GM10266 (cell line): Measurements from ENCODE around the gene LRRC8B.

Experiments
- DNase-seq: peaks from one replicate; pipeline ENCODE4 v3.0.0; 2012; ENCODE audit errors: extremely low spot score
- CTCF ChIP-seq: IDR thresholded peaks from 2 replicates; pipeline ENCODE4 v1.5.1; 2012; ENCODE audit warnings: mild to moderate bottlenecking, low read depth; ENCODE audit not compliant: control insufficient read depth, insufficient read depth; ENCODE audit errors: missing control alignments

LRRC8B gene

GRCh38 chr1:89578151-89578550 is 53.5 kb downstream of the LRRC8B start:
- no peak for DNase-seq
- no peak for TF ChIP-seq CTCF

DNA sequence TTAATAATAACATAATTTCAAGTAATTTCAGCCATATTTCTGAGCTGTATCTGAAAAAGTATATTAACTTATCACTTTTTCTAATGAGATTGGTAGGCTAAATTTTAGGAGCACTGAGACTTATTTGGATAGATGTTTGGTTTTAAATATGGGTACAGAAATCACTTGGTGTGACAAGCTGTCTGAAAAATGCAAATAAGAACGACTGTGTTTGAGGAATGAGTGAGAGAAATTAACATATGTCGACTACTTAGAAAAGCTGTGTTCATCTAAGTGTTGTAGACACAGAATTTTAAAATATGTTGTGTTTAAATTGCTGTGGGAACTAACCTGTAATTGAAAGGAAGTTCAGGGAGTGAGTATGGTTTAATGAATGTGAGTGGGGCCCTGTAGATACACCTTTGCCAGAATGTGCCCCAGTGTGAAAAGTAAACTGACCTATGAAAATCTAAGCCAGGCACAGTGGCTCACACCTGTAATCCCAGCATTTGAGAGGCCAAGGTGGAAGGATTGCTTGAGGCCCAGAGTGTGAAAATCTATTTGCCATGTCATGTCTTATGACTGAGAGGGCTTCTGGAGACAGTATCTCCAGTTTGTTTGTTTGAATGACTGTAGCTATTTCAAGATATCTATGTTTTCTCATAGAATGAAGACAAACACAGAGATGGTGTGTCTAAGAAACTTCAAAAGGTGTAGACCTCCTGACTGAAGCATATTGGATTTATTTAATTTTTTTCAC is 54.5 kb downstream of the LRRC8B start:
- DNase-seq = no peak
- no peak for TF ChIP-seq CTCF

- no peak for TF ChIP-seq CTCF
- no peak for DNase-seq
Measured at GRCh38 chr1:89580036-89580435, 55.4 kb downstream of the LRRC8B start.

- no peak for TF ChIP-seq CTCF
- DNase-seq = no peak
Measured at GRCh38 chr1:89581859-89582258, 57.2 kb downstream of the LRRC8B start.

GRCh38 chr1:89582571-89582970 is 57.9 kb downstream of the LRRC8B start:
- no peak for DNase-seq
- no peak for TF ChIP-seq CTCF

GRCh38 chr1:89584211-89584610 is 59.6 kb downstream of the LRRC8B start:
- no peak for TF ChIP-seq CTCF
- DNase-seq = no peak

GRCh38 chr1:89584781-89585180 is 60.2 kb downstream of the LRRC8B start:
- no peak for DNase-seq

More at GRCh38 chr1:89584781-89585180, 60.2 kb downstream of the LRRC8B start:
- no peak for TF ChIP-seq CTCF
